OCI-M2 (cell line): ENCODE results near the gene WNK2.

Source experiments
- DNase-seq: peaks from one replicate; lab custom pipeline; 2025; ENCODE audit not compliant: unreplicated experiment; lab: John Stamatoyannopoulos, UW

Gene WNK2

DNA sequence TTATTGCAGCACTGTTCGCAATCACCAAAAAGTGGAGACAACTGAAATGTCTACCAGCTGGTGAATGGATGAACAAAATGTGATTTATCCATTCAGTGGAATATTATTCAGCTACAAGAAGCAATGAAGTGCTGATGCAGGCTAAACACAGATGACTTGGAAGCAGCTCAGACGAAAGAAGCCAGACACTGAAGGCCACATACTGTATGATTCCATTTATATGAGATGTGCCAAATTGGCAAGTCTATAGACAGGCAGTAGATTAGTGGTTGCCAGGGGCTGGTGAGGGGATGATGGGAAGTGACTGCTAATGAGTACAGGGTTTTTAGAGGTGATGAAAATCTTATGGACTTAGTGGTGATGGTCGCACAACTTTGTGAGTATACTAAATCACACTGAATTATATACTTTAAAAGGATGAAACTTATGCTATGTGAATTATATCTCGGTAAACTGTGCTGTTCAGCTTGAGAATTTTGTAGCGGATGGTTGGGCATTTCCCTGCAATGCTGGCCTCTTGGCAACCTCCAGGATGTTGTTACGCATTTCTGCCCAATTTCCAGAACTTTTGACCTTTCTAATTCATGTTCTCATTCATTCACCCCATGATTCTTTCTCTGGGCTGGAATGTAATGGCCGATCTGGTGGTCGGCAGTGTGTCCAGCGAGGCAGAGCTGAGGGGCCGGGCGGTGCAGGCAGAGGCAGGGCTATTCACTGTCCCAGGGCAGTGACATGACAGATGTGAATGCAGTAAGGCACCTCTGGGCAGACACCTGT is 22.0 kb upstream of the WNK2 start:
- DNase-seq = no peak

DNA sequence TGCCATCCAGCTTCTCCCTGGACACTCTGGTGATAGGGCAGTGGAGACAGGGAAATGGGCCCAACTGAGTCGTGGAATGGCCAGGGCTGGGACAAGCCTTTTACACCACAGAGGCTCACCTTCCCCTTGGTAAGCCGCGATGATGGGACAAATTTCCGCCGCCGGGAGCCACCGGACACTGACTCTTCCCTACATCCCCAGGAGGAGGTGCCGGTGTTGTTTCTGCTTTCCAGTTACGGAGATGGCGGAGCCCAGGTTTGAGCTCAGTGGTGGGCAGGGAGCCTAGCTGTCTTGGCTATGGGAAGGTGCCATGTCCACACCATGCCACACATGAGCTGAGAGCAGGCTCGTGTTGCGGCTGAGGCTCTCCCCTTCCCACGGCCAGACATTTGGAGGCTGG is 19.9 kb upstream of the WNK2 start:
- DNase-seq = no peak

DNA sequence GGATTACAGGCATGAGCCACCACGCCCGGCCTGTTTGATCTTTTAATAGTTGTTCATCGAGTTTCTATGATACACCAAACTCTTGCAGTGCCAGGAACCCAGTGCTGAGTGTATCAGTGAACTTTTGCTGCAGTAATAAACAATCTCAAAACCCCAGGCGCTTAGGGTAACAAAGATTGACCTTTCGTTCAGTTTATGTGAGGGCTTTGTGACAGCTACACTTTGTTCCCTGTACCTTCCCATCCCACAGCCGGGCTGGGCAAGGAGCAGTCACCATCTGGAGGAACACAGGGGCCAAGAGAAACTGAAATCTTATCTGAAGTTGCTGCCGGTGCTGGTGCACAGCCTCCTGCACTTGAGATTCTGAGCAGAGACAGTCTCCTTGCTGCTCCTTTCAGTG is 17.2 kb upstream of the WNK2 start:
- DNase-seq = no peak

DNA sequence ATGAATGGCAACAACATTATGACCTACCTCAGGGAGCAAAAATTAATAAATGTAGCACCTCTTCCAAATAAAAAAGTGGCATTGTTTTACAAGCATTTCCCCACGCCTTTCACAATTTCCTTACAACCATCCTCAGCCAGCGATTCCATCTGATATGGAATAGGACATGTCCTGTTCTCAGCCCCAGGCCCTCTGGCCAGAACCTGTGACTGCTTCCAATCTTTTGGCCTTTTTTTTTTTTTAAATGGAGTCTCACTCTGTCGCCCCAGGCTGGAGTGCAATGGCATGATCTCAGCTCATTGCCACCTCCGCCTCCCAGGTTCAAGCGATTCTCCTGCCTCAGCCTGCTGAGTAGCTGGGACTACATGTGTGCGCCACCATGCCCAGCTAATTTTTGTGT is 16.8 kb upstream of the WNK2 start:
- no peak for DNase-seq

DNA sequence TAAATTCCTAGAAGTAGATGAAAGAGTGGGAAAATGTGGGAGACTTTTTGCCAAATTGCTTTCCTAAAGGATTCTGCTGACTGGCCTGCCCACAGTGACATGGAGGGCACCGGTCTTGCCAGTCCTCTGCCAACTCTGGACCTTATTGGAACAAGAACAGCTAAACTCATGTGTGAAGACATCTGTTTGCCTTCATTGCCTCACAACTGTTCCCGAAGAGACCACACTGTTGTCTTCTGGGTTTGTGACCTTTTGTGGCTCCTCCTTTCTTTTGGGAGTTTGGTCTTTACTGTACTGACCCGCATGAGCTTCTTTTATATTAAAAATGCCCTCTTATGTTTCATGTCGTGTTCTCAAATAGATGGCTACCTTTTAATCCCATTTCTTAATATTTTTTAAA is 16.1 kb upstream of the WNK2 start:
- no peak for DNase-seq

DNA sequence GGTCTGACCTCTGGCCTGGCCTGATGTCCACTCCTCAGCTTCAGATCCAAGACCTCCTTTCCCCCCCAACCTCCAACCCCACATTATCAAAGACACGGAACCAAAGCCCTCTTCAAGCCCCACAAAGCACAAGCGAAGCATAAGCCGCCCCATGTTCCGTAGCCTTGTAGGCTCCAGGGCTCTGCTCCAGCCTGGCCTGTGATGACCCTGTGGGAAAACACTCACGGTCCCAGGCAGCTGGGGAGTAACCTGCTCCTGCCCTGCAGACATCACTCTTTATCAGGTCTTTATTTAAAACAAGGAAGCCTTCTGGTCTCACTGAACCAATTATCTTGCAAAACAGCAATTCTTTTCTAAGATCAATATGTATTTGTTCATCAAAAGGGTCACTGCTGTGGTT is 15.4 kb upstream of the WNK2 start:
- no peak for DNase-seq

DNA sequence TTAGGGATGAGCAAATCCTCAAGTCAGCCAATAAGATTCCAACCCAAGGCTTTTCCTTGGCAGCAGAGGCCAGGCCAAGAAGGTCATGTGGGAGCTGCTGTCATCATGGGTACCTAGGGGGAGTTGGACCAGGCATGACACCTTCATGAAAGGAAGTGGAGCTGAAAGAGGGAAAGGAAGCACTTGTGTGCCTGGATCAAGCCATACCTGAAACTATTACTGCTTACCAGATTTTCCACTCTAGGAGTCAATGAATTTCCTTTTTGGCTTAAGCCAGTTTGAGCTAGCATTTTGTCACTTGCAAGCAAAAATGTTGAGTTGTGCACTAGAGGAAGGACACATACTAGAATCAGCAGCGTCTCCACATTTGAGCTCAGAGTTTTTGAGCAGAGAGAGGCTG is 14.5 kb upstream of the WNK2 start:
- DNase-seq = no peak

DNA sequence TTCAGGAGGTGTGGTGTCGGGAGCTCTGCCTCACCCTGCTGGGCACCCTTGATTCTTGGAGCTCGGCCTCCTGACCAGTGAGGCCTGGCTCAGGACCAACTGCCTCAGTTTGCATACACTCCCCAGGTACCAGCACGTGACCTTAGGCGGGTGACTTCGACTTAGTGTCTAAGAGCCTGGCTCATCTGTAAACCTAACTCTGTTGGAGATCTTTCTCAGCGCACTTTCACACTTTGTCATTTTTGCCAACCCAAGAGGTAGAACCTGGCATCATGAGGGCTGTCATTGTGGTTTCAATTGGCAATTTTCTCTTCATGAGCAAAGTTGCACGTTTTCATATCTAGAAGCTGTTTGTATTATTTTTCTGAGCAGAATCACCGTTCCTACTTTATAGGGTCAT is 13.4 kb upstream of the WNK2 start:
- DNase-seq = no peak

DNA sequence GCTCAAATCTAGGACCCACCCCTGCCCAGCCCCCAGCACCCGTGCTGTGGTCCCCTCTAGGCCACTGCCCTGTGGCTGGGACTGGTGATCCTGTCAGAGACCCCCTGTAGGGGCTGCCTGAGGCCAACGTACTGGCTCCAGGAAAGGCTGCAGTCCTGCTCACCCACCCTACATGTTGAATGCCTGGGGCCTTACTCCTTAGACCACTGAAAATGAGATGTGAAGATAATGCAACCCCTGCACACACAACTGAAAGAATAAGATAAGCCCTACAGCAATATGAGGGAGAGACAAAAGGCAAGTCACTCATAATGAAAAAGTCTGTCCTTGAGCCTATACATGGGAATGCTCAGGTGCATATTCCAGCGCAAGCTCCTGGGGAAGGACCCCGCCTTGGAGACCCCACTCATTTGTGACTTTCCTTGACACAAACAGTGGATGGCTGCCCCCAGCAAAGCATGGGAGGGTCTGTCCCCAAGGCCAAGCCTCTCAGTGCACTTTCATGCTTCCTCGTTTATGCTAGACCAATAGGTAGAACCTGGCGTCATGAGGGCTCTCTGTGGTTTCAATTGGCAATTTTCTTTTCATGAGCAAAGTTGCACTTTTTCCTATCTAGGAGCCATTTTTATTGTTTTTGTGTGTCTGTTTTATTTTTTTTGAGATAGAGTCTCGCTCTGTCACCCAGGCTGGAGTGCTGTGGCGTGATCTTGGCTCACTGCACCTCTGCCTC is 12.5 kb upstream of the WNK2 start:
- no peak for DNase-seq

DNA sequence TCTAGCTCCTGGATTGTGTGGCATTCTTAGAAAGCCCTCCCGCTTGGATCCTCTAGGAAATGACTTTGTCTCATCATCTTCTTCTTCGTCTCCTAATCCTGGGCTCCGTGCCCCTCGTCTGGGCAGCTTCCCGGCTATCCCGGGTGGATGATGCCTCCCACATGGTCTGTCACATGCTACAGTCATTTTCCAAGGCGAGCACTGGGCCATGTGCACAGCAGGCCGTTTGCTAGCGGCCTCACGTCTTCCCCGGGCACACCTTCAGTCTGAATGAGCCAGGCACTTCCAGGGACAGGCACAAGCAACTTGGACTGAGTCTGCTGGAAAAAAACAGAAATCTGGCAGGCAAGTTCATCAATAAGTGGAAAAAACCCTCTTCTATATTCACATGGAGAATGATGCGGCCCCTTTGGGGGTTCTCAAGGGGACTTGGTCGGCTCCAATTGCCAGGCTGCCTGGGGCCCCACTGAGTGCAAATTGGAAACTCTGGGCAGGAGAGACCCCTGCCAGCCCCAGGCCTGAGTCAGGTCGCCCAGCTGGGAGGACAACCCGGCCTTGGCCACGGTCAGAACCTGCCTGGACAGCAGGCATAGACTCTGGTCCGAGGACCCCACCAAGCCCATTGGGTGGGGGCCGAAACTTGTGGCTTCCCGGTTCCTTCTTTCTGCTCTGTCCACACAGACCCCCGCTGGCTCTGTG is 11.1 kb upstream of the WNK2 start:
- no peak for DNase-seq

DNA sequence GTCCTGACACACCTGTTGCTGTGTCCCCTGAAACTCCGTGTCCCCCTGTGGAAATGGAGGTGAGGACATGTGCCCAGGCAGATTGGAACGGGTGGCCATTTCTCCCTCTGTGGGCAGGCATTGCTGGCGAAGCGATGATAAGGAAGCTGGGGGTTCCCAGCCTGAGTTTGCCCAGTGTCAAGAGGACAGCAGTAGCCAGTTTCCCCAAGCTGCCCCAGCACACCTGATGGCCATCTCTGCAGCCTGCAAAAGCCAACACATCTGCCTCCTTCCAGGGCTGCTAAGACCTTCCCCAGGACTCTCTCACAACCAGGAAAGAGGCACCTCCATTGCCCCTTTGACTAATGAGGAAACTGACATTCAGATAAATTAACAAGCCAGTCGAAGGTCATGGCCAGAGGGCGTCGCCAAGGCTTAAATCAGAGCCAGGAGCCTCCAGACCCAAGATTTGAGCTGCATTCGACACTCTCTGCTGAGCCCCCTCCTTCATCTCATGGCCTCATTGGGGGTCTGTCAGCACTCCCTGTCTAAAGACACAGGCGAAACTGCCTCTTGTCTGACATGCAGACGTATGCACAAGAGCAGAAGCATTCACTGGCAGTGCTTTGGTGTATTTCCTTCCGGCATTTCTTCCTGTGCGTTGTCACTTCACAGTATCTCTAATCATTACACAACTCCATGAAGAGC is 10.4 kb upstream of the WNK2 start:
- no peak for DNase-seq

DNA sequence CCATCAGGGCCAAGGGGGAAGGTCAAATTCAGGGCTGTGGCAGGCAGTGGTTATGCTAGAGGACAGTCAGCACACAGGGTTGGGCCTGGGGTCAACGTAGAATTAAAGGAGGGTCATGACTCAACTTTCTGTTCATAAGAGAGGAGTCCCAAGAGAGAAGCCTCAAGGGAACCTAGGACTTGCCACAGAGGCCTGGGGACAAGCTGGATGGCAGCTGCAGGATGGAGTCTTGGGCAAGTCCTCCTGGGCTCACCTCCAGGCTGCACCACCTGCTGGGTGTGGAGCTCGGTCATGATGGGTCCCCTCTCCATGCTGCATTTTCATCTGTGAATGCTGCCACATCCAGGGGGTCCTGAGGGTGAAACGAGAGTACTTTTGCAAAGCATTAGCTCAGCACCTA is 9.0 kb upstream of the WNK2 start:
- no peak for DNase-seq

DNA sequence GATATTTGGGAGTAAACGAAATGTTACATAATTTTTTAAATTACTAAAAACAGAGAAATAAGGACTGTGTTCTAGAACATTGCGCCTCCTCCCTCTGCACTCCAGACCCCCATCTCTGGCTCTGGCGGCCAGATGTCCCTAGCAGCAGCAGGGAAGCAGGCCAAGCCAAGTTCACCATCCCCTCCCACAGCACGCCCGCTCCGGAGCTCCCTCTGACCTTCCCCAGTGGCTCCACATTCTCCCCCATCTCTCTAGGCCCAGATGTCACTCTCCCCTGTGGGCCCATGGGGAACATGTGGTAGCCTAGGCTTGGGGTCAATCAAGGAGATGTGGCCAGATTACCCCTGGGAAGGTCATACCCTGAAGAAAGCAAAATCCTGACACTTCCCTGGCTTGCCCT is 6.3 kb upstream of the WNK2 start:
- DNase-seq = no peak

DNA sequence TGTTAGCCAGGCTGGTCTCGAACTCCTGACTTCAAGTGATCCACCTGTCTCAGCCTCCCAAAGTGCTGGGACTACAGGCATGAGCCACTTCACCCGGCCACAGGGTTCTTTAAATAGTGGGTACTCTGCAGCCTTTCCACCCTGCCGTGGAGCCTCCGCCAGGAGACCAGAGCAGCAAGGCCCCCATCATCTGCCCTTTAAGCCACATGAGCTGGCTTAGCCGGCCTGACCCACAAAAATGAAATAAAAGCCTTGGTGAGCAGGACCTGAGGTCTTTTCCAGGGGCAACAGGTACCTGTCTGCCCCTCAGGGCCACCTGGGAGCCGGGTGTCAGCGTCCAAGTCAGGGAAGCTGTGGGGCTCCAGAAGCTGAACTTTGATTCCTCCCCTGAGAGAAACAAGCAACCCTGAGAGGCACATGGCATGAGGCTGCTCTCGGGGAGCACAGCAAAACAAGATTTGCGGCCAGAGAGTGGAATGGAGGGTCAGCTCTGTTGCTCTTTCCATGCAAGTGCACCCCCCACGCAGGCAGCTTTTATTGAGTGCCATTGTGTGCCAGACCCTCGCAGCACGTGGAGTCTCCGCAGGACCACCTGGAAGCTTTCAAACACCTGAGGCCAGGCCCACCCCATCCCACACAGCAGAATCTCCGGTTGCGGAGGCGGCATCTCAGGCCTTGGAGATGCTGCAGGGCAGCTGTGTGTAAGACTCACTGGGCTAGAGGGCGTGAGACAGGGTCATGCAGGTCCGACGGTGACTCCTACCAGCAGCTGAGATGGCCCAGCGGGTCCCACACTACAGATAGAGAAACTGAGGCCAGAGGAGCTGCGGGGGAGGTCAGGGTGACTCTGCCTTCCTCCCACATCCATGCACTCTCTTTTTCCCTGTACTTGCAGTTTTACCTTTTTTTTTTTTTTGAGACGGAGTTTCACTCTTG is 4.8 kb upstream of the WNK2 start:
- DNase-seq = no peak

DNA sequence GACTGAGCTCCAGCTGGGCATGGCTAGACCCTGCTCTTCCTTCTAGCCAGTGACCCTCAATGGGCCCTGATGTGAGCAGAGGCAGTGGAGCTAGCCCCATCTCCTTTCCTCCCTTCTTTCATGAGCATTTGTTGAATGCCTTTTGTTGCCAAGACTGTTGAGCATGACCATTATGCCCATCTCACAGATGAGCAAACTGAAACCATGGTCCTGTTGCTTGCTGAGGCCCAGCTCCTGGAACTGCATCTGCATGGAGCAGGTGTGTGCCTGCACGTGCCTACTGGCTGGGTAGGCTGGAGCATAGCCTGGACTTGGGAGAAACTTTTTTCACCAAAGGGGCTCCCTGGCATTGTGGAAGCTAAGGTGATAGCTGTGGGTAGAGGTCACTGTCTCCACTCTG is 3.0 kb upstream of the WNK2 start:
- DNase-seq = no peak

DNA sequence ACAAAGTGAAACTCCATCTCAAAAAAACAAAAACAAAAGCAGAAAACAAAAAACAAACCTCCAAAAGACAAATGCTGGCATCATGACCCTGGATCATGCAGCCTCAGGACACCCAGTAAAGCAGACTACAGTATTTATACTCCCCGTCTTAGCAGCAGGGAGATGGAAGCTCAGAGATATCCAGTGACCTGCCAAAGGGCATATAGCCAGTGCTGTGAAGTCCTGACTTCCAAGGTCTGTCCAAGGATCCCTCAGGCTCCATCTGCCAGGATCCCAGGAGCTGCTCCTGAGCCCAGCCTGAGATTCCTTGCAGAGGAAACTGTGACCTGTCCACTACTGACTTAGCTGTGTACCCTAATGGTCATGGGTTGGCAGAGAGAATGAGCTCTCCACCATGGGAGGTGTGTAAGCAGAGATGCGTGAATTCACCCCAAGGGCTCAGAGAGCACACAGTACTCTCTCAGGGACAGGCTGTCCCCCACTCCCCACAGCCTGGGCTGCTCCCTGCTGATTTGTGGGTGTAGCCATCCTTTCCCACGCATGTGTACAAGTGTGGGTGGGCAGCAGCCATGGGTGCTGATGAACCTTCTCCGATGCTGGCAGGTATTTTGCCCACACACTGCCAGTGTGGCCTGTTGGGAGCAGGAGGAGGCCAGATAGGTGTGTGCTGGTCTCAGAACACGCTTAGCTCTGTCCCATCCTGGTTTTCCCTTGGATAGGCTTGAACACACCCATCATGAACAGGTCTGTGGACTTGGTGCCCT is 2.1 kb upstream of the WNK2 start:
- DNase-seq = no peak

DNA sequence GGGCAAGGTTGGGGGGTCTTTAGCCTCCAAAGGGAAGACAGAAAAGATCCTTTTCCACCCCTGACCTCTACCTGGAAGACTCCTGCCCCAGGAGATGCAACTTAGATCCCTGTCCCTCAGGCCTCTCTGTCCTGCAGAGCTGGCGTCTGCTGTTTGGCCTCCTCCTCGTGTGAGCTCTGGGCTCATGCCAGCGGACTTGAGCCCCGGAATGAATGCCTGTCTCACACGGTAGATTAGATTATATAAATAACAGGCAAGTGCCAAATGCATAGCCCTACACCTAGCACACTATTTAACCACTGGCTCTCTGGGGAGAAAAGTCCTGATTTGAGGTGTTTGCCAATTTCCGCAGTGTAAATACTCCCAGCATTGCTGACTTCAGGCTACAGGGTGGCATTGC is 1.4 kb upstream of the WNK2 start:
- no peak for DNase-seq

DNA sequence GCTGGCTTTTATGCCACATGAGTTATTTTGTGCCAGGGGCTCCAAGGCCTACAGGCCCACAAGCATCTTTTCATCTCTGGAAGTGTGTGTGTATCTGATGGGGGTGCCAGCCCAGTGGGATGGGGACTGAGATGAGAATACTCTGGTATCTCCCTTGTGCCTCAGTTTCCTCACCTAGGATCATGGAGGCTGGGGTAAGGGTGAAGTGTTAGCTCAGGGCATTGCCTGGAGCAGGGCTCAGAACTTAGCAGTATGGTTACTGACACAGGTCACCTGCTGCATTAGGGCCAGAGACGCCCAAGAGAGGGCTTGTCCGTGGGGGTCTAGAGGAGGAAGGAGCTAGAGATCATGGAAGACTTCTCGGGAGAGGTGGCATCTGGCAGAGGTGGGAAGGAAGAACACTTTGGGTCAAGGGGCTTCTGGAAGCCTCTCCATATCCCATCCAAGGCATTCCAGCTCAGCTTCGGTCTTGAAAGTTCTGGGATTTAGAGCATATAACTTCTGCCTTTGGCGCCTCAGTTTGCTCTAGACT is 742 bp upstream of the WNK2 start:
- DNase-seq = no peak

DNA sequence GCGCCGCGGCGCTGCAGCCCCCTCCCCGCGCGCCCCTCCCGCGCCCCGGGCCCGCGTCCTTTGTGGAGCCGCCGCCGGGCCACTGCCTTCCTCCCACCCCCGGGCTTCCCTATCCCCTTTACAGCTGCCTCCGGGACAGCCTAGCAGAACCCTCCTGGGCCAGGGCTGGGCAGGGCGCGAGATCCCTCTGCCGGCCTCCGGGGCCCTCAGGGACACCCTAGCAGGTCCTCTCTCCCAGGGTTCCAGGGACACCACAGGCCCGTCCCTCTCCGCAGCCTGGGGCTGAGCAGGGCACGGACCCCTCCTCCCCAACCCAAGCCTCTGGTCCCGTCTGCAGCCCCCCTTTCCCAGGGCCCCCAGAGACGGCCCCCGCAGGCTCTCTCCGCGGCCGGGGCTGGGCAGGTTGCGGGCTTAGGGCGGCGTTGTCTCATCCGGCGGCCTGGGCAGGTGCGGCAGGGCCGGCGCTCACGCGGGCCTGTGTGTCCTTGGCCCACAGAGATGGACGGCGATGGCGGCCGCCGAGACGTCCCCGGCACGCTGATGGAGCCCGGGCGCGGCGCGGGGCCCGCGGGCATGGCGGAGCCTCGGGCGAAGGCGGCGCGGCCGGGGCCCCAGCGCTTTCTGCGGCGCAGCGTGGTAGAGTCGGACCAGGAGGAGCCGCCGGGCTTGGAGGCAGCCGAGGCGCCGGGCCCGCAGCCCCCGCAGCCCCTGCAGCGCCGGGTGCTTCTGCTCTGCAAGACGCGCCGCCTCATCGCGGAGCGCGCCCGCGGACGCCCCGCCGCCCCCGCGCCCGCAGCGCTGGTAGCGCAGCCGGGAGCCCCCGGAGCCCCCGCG is 710 bp downstream of the WNK2 start:
- DNase-seq = no peak
